ENCODE measurements around the gene MOBP.
A peak's percentile ranks its signal among the peaks of the same experiment; 100 is the strongest.
"Not testable (repeated sequence)": the region's sequence is repeated elsewhere in the genome, so short reads cannot be mapped to it uniquely, and the experiment has no call there.

The MOBP gene

GRCh38 chr3:39453872-39454271 is 13.6 kb upstream of the MOBP start:
- DNase-seq: not testable (repeated sequence)

- no peak for DNase-seq
Observed at GRCh38 chr3:39454591-39455217, 12.8 kb upstream of the MOBP start.

- no peak for DNase-seq
Observed at GRCh38 chr3:39456159-39456558, 11.3 kb upstream of the MOBP start.

- DNase-seq: no peak
Observed at GRCh38 chr3:39457361-39457760, 10.1 kb upstream of the MOBP start.

- DNase-seq: not testable (repeated sequence)
Observed at GRCh38 chr3:39458579-39458978, 8.9 kb upstream of the MOBP start.

- no peak for DNase-seq
Observed at GRCh38 chr3:39460677-39461076, 6.8 kb upstream of the MOBP start.

- no peak for DNase-seq
Observed at GRCh38 chr3:39463269-39463668, 4.2 kb upstream of the MOBP start.

GRCh38 chr3:39466988-39467387 is 492 bp upstream of the MOBP start:
- DNase-seq: no peak

- DNase-seq: no peak
Observed at GRCh38 chr3:39468108-39468436, 592 bp downstream of the MOBP start.

- DNase-seq: peak; percentile 30
Observed at GRCh38 chr3:39469258-39469657, 1.8 kb downstream of the MOBP start.

GRCh38 chr3:39469945-39470344 is 2.5 kb downstream of the MOBP start:
- DNase-seq: peak; percentile 15

- no peak for DNase-seq
Observed at GRCh38 chr3:39471652-39472051, 4.2 kb downstream of the MOBP start.

GRCh38 chr3:39473452-39474125 is 6.1 kb downstream of the MOBP start:
- peak; percentile 16 for DNase-seq

- DNase-seq: no peak
Observed at GRCh38 chr3:39474126-39474515, 6.6 kb downstream of the MOBP start.

GRCh38 chr3:39476783-39477182 is 9.3 kb downstream of the MOBP start:
- no peak for DNase-seq

GRCh38 chr3:39478226-39478625 is 10.7 kb downstream of the MOBP start:
- DNase-seq: no peak

GRCh38 chr3:39479701-39480414 is 12.4 kb downstream of the MOBP start:
- no peak for DNase-seq

- no peak for DNase-seq
Observed at GRCh38 chr3:39485547-39485946, 18.1 kb downstream of the MOBP start.

GRCh38 chr3:39491014-39491413 is 23.5 kb downstream of the MOBP start:
- no peak for DNase-seq

GRCh38 chr3:39491733-39492350 is 24.4 kb downstream of the MOBP start:
- DNase-seq: no peak

GRCh38 chr3:39494781-39495180 is 27.3 kb downstream of the MOBP start:
- no peak for DNase-seq

- DNase-seq: no peak
Observed at GRCh38 chr3:39497753-39498152, 30.3 kb downstream of the MOBP start.

- DNase-seq: no peak
Observed at GRCh38 chr3:39499651-39500273, 32.3 kb downstream of the MOBP start.
